Natural killer cell (primary cell): ENCODE results near the gene AKAP8. TPM values are rescaled to one million over a fixed set of nuclear protein-coding genes. Genes with fewer than 3 reads are reported as not detected.

Experiments used
- ATAC-seq, 3 donors: fragments of 150-1000 bp in 2 of 3; fragments of 200-7000 bp in 1 of 3; cut with Tn5 transposase; 1 replicate in 1 of 3; 2 replicates in 2 of 3; pipeline ENCODE4 v1.10.0; 2021; ENCODE audit warnings: mild to moderate bottlenecking in 2 of 3, moderate library complexity in 2 of 3
- DNase-seq, 2 donors: peaks; one replicate each; pipeline versions ENCODE4 v3.0.0 to v3.0.0-alpha.2; 2013 to 2021; ENCODE audit warnings: mixed read lengths in 1 of 2
- H3K27ac ChIP-seq: one replicate; pipeline ENCODE4 v1.5.1; 2013; ENCODE audit warnings: mild to moderate bottlenecking, low read length
- H3K27me3 ChIP-seq: one replicate; pipeline ENCODE4 v1.6.1; 2013; ENCODE audit warnings: low read length; ENCODE audit not compliant: control insufficient read depth, insufficient read depth
- H3K36me3 ChIP-seq: one replicate; pipeline ENCODE4 v1.6.1; 2013; ENCODE audit warnings: low read length; ENCODE audit not compliant: control insufficient read depth, insufficient read depth
- H3K4me1 ChIP-seq: one replicate; pipeline ENCODE4 v1.6.1; 2013; ENCODE audit warnings: low read length; ENCODE audit not compliant: control insufficient read depth, insufficient read depth
- H3K4me3 ChIP-seq: one replicate; pipeline ENCODE4 v1.5.1; 2013; ENCODE audit warnings: low read length
- H3K9me3 ChIP-seq: one replicate; pipeline ENCODE4 v1.6.1; 2013; ENCODE audit warnings: low read length; ENCODE audit not compliant: control insufficient read depth, insufficient read depth
- H3K27ac Mint-ChIP-seq, 2 donors: one replicate each; pipeline ENCODE4 v1.8.0; 2022; ENCODE audit warnings: mild to moderate bottlenecking in 2 of 2, mixed read lengths in 2 of 2, moderate library complexity in 1 of 2
- H3K27me3 Mint-ChIP-seq, 2 donors: one replicate each; pipeline ENCODE4 v1.8.0; 2022; ENCODE audit warnings: low read depth in 2 of 2, mixed read lengths in 2 of 2
- H3K36me3 Mint-ChIP-seq: one replicate; pipeline ENCODE4 v1.8.0; 2022; ENCODE audit warnings: mixed read lengths
- H3K4me1 Mint-ChIP-seq, 2 donors: one replicate each; pipeline ENCODE4 v1.8.0; 2022; ENCODE audit warnings: mixed read lengths in 2 of 2
- H3K4me3 Mint-ChIP-seq: one replicate; pipeline ENCODE4 v1.8.0; 2022; ENCODE audit warnings: mild to moderate bottlenecking, moderate library complexity, mixed read lengths
- H3K9me3 Mint-ChIP-seq, 2 donors: one replicate each; pipeline ENCODE4 v1.8.0; 2022; ENCODE audit warnings: mixed read lengths in 2 of 2
- CTCF ChIP-seq: fragments of 200-600 bp; IDR thresholded peaks from one replicate; pipeline ENCODE4 v1.8.0; 2022; ENCODE audit warnings: antibody characterized with exemption
- WGBS: methylation state at CpG from one replicate; pipeline ENCODE4 v1.1.7; 2013; ENCODE audit warnings: missing lambda C conversion rate; ENCODE audit not compliant: insufficient coverage; 5-methylcytosine and 5-hydroxymethylcytosine counted together
- intact Hi-C: fragments of 100-400 bp; cut with micrococcal nuclease; formaldehyde crosslinking; loops from one replicate; pipeline ENCODE4 v1.14.2; 2022
- total RNA-seq, 4 donors: library from RNA; stranded (reverse); fragments of 120-200 nt in 1 of 4; gene quantifications; one replicate each; pipeline versions ENCODE4 v1.2.3 to v1.2.4, GENCODE V29; 2013 to 2022

The AKAP8 gene
- total RNA-seq, 3 donors from 2014 or later (not counting 1 experiment from before 2014, with no cell fraction given): 65.3 to 87.6 (median 76.9) TPM

DNA sequence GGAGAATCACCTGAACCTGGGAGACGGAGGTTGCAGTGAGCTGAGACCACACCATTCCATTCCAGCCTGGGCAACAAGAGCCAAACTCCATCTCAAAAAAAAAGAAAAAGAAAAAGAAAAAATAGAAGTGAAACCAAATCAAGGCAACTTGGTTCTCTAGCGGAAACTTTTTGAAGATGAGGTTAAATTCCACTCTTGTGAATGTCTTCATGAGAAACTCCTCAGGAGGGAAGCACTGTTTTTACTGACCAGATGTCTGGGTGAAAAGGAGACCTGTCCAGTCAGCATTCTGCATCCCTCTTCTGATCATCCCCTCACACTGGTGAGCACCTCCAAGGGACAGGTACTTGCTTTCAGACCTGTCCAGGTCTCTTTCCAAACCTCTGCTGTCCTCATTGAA is 63.1 kb downstream of the AKAP8 start:
- no peak for TF ChIP-seq CTCF
- WGBS: 14% methylated on average over 1 of the region's 2 CpGs
- Mint-ChIP-seq H3K9me3 (no peaks in the 10 kb centered on the region), H3K27ac (peak overlapping the region; percentile 77 to 86), H3K27me3 (no peaks in the 10 kb centered on the region), H3K4me1 (peaks cover 83 to 85% of the 10 kb centered on the region in 2 donors), H3K36me3 (no peaks in the 10 kb centered on the region), H3K4me3 (peak overlapping the region; percentile 71)
- H3K27ac ChIP-seq: peak overlapping the region; percentile 51
- H3K36me3 ChIP-seq: no peaks in the 10 kb centered on the region
- no peak for DNase-seq
- no peak overlapping the region for H3K4me3 ChIP-seq
- no peak for ATAC-seq
- intact Hi-C loops: no loop called here
- no peaks in the 10 kb centered on the region for H3K27me3 ChIP-seq
- peaks cover 61% of the 10 kb centered on the region for H3K4me1 ChIP-seq
- H3K9me3 ChIP-seq: no peaks in the 10 kb centered on the region

DNA sequence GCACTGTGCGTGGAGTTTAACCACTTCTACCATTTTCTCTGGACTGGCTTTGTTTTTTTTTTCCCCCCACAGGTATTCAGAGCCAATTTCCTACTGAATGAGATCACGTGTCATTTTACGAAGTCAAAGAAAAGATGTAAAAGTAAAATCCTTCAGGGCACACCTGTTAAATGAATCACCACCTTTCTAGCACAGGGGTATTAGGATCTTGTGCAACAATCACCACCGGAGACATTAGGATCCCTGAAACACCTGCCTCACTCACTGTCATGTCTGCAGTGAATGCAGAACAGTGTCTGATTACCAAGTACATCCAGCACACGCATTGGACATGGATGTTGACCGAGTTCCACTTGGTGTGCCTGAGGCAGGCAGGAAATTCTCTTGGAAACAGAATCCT is 64.5 kb downstream of the AKAP8 start:
- H3K27ac ChIP-seq: no peak overlapping the region

GRCh38 chr19:15313649-15314279 is 65.8 kb downstream of the AKAP8 start:
- H3K4me1 Mint-ChIP-seq: peaks cover 73 to 74% of the 10 kb centered on the region in 2 donors
- no peaks in the 10 kb centered on the region for H3K9me3 Mint-ChIP-seq
- WGBS: 88% methylated on average over 5 of the region's 7 CpGs
- Histone ChIP-seq H3K36me3 (no peaks in the 10 kb centered on the region), H3K4me3 (no peak overlapping the region), H3K4me1 (peaks cover 56% of the 10 kb centered on the region), H3K27ac (no peak overlapping the region), H3K9me3 (no peaks in the 10 kb centered on the region), H3K27me3 (no peaks in the 10 kb centered on the region)
- no peaks in the 10 kb centered on the region for H3K36me3 Mint-ChIP-seq
- intact Hi-C loops: no loop called here
- TF ChIP-seq CTCF: no peak
- H3K27ac Mint-ChIP-seq: peak overlapping the region; percentile 77 to 79
- ATAC-seq (no peak), DNase-seq (no peak)
- no peak overlapping the region for H3K4me3 Mint-ChIP-seq
- no peaks in the 10 kb centered on the region for H3K27me3 Mint-ChIP-seq

More for the DNA sequence above, 64.5 kb downstream of the AKAP8 start:
- no peaks in the 10 kb centered on the region for H3K27me3 Mint-ChIP-seq
- DNase-seq (no peak), ATAC-seq (no peak)
- Histone ChIP-seq H3K4me1 (peaks cover 63% of the 10 kb centered on the region), H3K27me3 (no peaks in the 10 kb centered on the region), H3K9me3 (no peaks in the 10 kb centered on the region), H3K4me3 (no peak overlapping the region), H3K36me3 (no peaks in the 10 kb centered on the region)
- intact Hi-C loops: no loop called here
- H3K4me1 Mint-ChIP-seq: peaks cover 76 to 77% of the 10 kb centered on the region in 2 donors
- H3K27ac Mint-ChIP-seq: peak overlapping the region; percentile 77 to 79
- 88% methylated on average over 6 of the region's 6 CpGs for WGBS
- no peaks in the 10 kb centered on the region for H3K36me3 Mint-ChIP-seq
- TF ChIP-seq CTCF: no peak
- H3K4me3 Mint-ChIP-seq: peak overlapping the region; percentile 8
- no peaks in the 10 kb centered on the region for H3K9me3 Mint-ChIP-seq

DNA sequence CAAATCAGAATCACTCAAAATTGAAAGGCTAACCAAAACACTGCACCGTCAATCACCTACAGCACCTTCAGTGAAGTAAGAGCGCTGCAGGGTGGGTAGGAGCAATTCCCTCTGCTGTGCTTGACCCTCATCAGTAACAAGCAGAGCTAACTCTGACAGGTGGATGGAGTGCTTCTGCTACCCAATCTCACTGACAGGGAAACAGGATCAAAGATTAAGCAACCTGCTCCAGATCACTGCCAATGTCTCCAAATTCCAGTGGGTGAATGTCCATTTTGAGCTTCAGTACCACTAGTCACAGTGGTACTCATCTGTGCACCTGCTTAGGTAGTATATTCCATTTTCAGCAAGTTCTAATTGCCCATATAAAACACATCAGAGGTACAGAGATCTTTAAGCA is 72.4 kb downstream of the AKAP8 start:
- H3K27me3 Mint-ChIP-seq: no peaks in the 10 kb centered on the region
- H3K9me3 Mint-ChIP-seq: no peaks in the 10 kb centered on the region
- no peaks in the 10 kb centered on the region for H3K36me3 ChIP-seq
- H3K4me3 ChIP-seq: no peak overlapping the region
- no peak for ATAC-seq
- H3K27ac ChIP-seq: no peak overlapping the region
- no peaks in the 10 kb centered on the region for H3K36me3 Mint-ChIP-seq
- WGBS: 69% methylated on average over 2 of the region's 2 CpGs
- H3K4me1 Mint-ChIP-seq: peaks cover 65 to 69% of the 10 kb centered on the region in 2 donors
- peaks cover 53% of the 10 kb centered on the region for H3K4me1 ChIP-seq
- intact Hi-C loops: no loop called here
- peak overlapping the region; percentile 25 for H3K4me3 Mint-ChIP-seq
- DNase-seq: no peak
- no peaks in the 10 kb centered on the region for H3K9me3 ChIP-seq
- TF ChIP-seq CTCF: no peak
- H3K27ac Mint-ChIP-seq: peak overlapping the region; percentile 11 to 48
- no peaks in the 10 kb centered on the region for H3K27me3 ChIP-seq
